ENCODE results near the gene RAPGEF1.
A peak's percentile ranks its signal among the peaks of the same experiment; 100 is the strongest.

RAPGEF1 gene

GRCh38 chr9:131748411-131748955 is 8.6 kb upstream of the RAPGEF1 start:
- FAIRE-seq: no peak
- DNase-seq (ENCODE audit: insufficient read length, low spot score): no peak

DNA sequence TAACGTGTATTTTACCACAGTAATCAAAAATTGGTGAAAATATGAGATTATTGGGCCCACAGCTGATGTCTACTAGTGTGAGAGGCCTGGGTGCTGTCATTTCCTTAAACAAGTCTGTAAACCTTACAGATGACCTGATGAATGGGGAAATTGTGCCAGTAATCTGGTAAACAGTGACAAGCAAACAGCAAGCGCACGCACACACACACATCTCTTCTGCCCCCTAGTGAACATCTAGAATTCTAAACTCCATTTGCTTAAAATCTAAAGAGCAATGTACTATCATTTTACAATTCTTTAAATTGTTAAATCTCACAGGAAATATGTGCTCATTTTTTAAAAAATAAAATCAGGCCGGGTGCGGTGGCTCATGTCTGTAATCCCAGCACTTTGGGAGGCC is 7.5 kb upstream of the RAPGEF1 start:
- FAIRE-seq (peak; percentile 79), DNase-seq (ENCODE audit: insufficient read length, low spot score) (no peak)

DNA sequence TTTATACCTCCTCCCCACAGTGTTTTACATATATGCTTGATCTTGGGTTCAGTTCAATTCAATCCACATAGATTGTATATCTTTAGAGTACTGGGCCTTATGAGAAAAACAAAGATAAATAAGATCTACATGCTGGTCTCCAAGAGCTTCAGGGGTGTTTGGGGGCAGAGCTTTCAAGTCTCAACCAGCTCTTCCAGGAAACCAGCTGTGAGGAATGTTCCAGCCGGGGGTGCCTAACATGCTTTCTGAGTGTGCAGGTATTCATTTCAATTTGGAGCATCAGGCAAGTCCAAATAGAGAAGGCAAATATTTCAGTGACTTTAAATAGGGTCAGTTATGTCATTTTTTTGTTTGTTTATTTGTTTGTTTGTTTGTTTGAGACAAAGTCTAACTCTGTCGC is 5.7 kb upstream of the RAPGEF1 start:
- FAIRE-seq (no peak), DNase-seq (ENCODE audit: insufficient read length, low spot score) (no peak)

- DNase-seq (ENCODE audit: insufficient read length, low spot score): no peak
Observed at GRCh38 chr9:131744720-131745201, 4.9 kb upstream of the RAPGEF1 start.

DNA sequence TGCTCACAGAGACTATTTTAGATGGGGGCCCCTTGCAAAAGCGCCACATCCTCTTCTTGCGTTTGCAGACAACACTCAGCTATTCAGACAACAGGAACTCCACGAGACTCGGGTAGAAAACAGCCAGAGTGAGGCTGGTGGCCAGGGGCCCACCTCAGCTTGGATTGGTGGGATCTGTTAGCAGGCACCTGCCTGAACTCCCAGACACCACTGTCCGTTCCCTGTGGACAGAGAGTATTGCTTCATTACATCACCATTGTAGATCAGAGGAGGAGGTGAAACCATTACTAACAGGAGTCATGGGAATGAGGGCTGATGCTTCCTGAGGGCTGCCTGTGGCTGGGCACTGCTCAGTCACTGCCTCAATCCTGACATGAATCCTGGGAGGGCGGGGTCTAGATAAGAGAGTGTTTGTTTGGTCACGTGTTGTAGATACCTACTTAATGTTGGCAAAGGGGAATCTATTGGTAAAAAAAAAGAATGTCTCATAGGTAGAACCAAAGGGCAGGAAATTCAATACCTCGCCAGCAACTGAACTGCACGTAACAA is 4.4 kb upstream of the RAPGEF1 start:
- FAIRE-seq (no peak), DNase-seq (ENCODE audit: insufficient read length, low spot score) (no peak)

More at GRCh38 chr9:131744720-131745201, 4.9 kb upstream of the RAPGEF1 start:
- no peak for FAIRE-seq

DNA sequence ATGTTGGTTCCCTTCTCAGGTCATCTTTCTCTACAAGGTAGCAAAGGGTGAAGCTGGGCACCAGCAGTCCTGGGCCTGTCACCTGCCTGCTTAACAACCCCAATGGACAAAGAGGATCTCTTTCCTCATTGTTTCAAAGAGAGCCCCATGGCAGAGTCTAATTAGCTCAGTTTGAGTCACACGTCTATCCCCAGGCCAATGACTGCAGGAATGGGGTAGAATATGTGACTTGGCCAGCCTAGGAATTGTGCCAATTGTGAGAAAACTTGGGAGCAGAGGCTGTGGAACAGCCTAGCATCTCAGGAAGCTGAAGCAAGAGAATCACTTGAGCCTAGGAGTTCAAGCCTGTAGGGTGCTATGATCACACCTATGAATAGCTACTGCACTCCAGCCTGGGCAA is 3.6 kb upstream of the RAPGEF1 start:
- DNase-seq (ENCODE audit: insufficient read length, low spot score): no peak
- no peak for FAIRE-seq

DNA sequence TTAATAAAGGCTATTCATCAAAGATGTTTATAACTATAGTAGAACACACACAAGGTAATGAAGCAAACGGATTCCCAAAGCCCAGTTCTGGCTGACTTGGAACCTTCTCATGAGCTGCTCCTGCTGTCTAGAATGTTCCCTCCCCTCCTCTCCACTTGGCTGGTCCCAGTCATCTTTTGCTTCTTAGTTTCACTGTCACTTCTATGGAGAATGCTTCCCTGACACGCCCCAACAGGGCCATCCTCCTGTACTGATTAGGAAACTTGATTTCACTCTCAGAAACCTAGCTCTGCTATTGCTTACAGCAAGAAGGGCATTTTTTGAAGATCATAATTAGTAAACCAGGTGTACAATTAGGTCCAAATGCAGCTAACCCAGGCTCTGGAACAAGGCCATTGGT is 3.2 kb upstream of the RAPGEF1 start:
- DNase-seq (ENCODE audit: insufficient read length, low spot score) (no peak), FAIRE-seq (no peak)

GRCh38 chr9:131740898-131741297 is 1.0 kb upstream of the RAPGEF1 start:
- DNase-seq (ENCODE audit: insufficient read length, low spot score): no peak
- FAIRE-seq: no peak

DNA sequence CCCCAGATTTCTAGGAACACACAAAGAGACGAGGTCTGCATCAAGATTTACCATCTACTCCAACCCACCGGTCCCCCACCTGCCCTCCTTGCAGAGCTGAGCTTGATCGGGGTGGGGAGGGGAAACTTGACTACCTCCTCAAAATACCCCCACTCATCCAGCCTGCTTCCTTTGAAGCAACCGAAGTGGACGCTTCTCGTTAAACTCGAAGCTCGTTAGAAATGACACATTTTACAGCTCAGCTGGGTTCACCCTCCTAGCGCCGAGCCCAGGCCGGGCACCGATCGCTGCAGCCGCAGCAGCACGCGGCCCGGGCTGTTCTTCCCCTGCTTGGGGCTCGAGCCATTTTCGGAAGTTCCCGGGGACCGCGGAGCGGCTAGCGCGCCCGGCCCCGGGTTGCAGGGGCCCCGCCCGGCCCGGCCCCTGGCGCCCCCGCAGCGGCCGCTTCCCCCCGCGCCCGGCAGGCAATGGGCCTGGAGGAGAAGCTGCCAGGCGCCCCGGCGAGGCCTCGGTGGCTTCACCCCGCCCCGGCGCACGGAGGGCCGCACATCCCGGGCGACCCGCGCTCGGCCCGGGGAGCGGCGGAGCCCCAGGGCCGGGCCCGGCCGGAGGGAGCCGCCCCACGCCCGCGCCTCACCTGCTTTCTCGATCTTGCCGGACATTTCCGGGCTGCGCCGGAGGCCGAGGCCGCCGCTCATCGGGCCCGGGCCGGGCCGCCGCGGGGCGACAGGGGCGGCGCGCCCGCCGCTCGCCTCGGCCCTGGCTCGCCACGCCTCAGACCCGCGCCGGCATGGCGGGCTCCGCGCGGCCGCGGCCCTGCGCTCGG is 530 bp downstream of the RAPGEF1 start:
- FAIRE-seq: no peak
- peak; percentile 65 for DNase-seq (ENCODE audit: insufficient read length, low spot score)

- FAIRE-seq: peak; percentile 68
- no peak for DNase-seq (ENCODE audit: insufficient read length, low spot score)
Observed at GRCh38 chr9:131738293-131739132, 1.4 kb downstream of the RAPGEF1 start.

GRCh38 chr9:131737426-131737825 is 2.5 kb downstream of the RAPGEF1 start:
- FAIRE-seq (no peak), DNase-seq (ENCODE audit: insufficient read length, low spot score) (no peak)

DNA sequence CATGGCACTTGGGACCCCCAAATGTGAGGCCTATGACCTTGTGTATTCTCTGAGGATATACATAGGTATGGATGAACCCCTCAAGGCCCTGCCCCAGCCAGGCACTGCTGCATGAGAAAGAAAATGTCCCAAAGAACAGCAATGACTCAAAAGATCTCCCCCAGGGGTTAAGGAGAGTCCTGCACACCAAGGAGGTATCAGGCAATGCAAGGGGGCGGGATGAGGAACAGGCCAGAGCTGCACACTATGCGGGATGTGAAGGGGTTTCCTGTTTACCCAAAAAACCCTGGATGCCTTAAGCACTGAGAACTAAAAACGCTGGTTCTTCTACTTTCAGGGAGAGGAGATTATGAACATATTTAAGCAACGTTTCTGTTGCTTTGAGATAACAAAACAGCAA is 3.4 kb downstream of the RAPGEF1 start:
- FAIRE-seq (no peak), DNase-seq (ENCODE audit: insufficient read length, low spot score) (no peak)

DNA sequence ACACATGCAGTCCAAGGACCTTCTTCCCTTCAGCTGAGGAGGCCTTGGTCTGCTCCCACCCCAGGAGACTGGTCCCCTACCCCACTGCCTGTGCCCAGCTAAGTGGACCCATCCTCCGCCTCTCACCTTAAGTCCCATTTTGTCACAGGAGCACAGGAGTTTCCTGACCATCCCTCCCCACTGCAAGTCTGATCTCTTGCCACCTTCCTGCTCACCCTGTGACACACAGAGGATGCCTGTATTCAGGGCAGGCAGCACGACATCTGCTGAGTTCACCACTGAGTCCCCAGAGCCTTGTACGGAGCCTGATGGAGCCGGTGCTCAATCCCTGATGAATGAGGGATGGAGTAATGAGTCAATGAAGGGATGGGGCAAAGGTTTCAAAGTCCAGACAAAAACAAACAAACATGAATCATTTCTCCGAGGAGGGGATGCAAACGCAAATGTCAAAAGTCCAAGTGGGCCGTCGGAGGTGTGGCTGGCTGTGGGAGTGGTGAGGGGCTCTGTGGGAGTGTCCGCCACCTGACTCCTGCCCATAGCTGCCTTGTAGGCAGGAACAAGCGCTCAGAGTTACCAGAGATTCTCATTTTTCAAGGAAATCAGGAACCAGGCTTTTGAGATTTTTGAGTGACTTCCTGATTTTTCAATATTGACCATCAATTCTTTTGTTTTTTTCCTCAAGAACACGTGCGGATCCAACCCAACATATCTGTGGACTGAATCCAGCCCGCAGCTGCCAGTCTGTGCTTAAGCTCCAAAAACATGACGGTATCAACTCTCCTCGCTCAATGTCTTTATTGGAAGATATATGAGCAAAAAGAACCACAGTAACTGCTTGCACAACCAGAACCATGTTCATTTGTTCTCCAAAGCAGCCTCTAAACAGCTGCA is 4.4 kb downstream of the RAPGEF1 start:
- DNase-seq (ENCODE audit: insufficient read length, low spot score): no peak
- no peak for FAIRE-seq

DNA sequence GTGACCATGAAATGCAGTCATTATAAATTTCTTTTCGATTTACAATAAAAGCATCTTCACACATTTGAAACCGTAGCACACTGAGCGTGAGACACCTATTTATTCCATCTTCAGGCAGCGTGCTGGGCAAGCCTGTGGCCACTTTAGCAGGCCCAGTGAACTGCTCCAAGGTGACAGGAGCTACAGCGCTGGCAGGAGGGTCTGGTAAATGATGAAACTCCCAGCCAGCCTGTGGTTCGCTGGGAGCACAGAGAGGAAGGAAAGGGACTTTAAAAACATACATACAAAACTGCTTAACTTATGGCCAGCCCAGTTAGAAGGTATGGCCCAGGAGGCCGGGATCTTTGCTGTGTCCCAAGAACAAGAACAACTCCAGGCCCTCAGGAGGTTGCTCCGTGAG is 5.1 kb downstream of the RAPGEF1 start:
- FAIRE-seq: no peak
- no peak for DNase-seq (ENCODE audit: insufficient read length, low spot score)

DNA sequence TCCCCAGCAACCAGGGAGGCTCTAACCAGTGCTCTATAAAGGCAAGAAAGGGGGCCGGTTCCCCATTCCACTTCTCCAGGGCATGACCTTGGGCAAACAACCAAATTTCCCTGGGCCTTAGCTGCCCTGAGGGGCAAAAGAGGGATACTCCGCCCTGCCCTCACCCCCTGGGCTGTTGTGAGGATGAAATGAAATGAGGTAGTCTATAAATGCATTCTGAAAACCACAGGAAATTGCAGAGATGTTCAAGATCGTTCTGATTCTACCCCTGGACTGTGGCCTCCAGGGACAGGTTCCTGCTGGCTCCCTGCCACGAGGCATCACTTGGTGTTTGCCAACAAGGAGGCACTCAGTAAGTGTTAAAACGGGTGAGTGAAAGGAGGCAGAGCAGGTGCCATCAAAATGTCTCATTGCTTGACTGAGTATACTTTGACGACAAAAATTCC is 5.7 kb downstream of the RAPGEF1 start:
- FAIRE-seq (peak; percentile 58), DNase-seq (ENCODE audit: insufficient read length, low spot score) (no peak)

GRCh38 chr9:131733541-131734061 is 6.3 kb downstream of the RAPGEF1 start:
- peak; percentile 26 for FAIRE-seq
- DNase-seq (ENCODE audit: insufficient read length, low spot score): no peak

DNA sequence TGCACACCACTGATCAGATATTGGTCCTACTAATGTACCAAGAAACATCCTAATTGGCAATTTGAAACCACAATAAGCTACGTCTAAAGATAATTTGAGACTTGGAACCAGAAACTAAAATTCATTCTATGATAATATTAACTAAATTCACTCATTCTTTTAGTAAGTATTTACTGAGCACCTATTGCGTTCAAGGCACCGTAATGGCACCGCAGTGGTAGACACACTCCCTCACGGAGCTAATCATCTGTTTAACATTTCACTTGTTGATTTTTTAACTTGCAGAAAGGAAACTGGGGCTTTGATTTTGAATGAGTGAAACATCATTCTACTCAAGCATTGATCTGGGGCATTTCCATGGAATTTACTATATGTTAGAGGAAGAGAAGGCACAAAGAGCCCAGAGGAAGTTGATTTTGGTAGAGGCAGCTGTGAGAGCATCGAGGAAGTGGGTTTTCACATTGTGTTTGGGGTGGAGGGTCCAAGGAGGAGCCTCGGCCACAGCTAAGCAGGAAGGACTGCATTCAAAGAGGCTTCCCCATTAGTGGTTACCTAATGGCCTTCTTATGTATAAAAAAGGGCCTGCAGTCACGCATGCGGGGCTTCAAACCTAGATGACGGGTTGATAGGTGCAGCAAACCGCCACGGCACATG is 7.1 kb downstream of the RAPGEF1 start:
- FAIRE-seq (peak; percentile 85), DNase-seq (ENCODE audit: insufficient read length, low spot score) (no peak)

GRCh38 chr9:131732061-131732526 is 7.8 kb downstream of the RAPGEF1 start:
- DNase-seq (ENCODE audit: insufficient read length, low spot score): no peak
- no peak for FAIRE-seq

GRCh38 chr9:131731644-131732043 is 8.2 kb downstream of the RAPGEF1 start:
- DNase-seq (ENCODE audit: insufficient read length, low spot score) (no peak), FAIRE-seq (peak; percentile 77)

All from GM19239 (cell line).